ENCODE measurements around the gene SLC39A13. TPM values are rescaled to one million over a fixed set of nuclear protein-coding genes. Genes with fewer than 3 reads are reported as not detected.

Gene SLC39A13
- total and polyA plus RNA-seq, 2 of the 13 experiments (the other 11 are each of a cell fraction or from before 2014, with no cell fraction given): 15.3 to 30.5 TPM

GRCh38 chr11:47407746-47408590, at the start of gene SLC39A13 (continued):
- TF ChIP-seq SNAPC2 (CRISPR knock-in tag; IDR thresholded peaks at IDR 0.05) (no peak), ZBTB25 (CRISPR knock-in tag; IDR thresholded peaks at IDR 0.05) (peak; percentile 99), ETS1 (CRISPR knock-in tag; IDR thresholded peaks at IDR 0.05) (no peak), HINFP (CRISPR knock-in tag; IDR thresholded peaks at IDR 0.05; ENCODE audit: low read depth) (0 out of 2 replicates have a peak, but pooled peaks have one; percentile 49), TFDP2 (CRISPR knock-in tag; IDR thresholded peaks at IDR 0.05) (peak; percentile 55; the same call in 1 of the 2 replicates), PAF1 (CRISPR knock-in tag; IDR thresholded peaks at IDR 0.05) (no peak), ZNF629 (CRISPR knock-in tag; conservative IDR thresholded peaks at IDR 0.05) (peak; percentile 17; the same call in 1 of the 2 replicates), ZSCAN21 (CRISPR knock-in tag; IDR thresholded peaks at IDR 0.05; ENCODE audit: borderline replicate concordance) (peak; percentile 82), HDAC1 (CRISPR knock-in tag; IDR thresholded peaks at IDR 0.05) (peak; percentile 92), TMF1 (CRISPR knock-in tag; IDR thresholded peaks at IDR 0.05; ENCODE audit: low read depth) (no peak), MTA3 (CRISPR knock-in tag; IDR thresholded peaks at IDR 0.05) (no peak), JUNB (CRISPR knock-in tag; IDR thresholded peaks at IDR 0.05; ENCODE audit: borderline replicate concordance) (no peak), MATR3 (CRISPR knock-in tag; IDR thresholded peaks at IDR 0.05) (no peak), DR1 (CRISPR knock-in tag; IDR thresholded peaks at IDR 0.05) (peak; percentile 48; the same call in 1 of the 2 replicates), ZNF740 (CRISPR knock-in tag; IDR thresholded peaks at IDR 0.05) (peak; percentile 57; the same call in 1 of the 2 replicates), THRA (CRISPR knock-in tag; IDR thresholded peaks at IDR 0.05; ENCODE audit: borderline replicate concordance) (peak; percentile 48; the same call in 1 of the 2 replicates), ZNF614 (CRISPR knock-in tag; IDR thresholded peaks at IDR 0.05; ENCODE audit: borderline replicate concordance) (no peak; the same call in 1 of the 2 replicates), TRIM24 (CRISPR knock-in tag; IDR thresholded peaks at IDR 0.05) (no peak), ZFP37 (CRISPR knock-in tag; IDR thresholded peaks at IDR 0.05; ENCODE audit: borderline replicate concordance) (0 out of 2 replicates have a peak, but pooled peaks have one; percentile 44), TOE1 (CRISPR knock-in tag; IDR thresholded peaks at IDR 0.05) (0 out of 2 replicates have a peak, but pooled peaks have one; percentile 67), ZNF781 (CRISPR knock-in tag; IDR thresholded peaks at IDR 0.05; ENCODE audit: borderline replicate concordance, not compliant biosample characterization) (no peak), ZNF773 (CRISPR knock-in tag; IDR thresholded peaks at IDR 0.05; ENCODE audit: borderline replicate concordance) (peak; percentile 47; the same call in 1 of the 2 replicates)
